ENCODE measurements around the gene TC2N. TPM values are rescaled to one million over a fixed set of nuclear protein-coding genes. Genes with fewer than 3 reads are reported as not detected.

Gene TC2N
- total RNA-seq, 4 donors from 2014 or later: 3.2 to 11.9 (median 7.2) TPM

- no peaks in the 10 kb centered on the region for H3K27me3 ChIP-seq
- H3K36me3 ChIP-seq: no peaks in the 10 kb centered on the region
- intact Hi-C loops (cut with DNase I; ENCODE audit: low total_unique reads) (no loop called here), in situ Hi-C loops (cut with MboI; ENCODE audit: low sequenced_read_pairs in 4 of 4) (no loop called here)
- TF ChIP-seq CTCF (IDR thresholded peaks at IDR 0.05 in 4 of 5, conservative IDR thresholded peaks at IDR 0.05 in 1 of 5) (no peak), POLR2A (IDR thresholded peaks at IDR 0.05) (no peak)
- no peak overlapping the region for H3K4me3 ChIP-seq
- no peak overlapping the region for H3K27ac ChIP-seq
- ATAC-seq: no peak
- no peaks in the 10 kb centered on the region for H3K4me1 ChIP-seq
- H3K9me3 ChIP-seq: no peaks in the 10 kb centered on the region
- DNase-seq: no peak
These were observed 89.1 kb downstream of the TC2N start for GRCh38 chr14:91778217-91778616.

- no peak overlapping the region for H3K27ac ChIP-seq
- no peaks in the 10 kb centered on the region for H3K9me3 ChIP-seq
- ATAC-seq: no peak
- intact Hi-C loops (cut with DNase I; ENCODE audit: low total_unique reads) (no loop called here), in situ Hi-C loops (cut with MboI; ENCODE audit: low sequenced_read_pairs in 4 of 4) (no loop called here)
- no peak overlapping the region for H3K4me3 ChIP-seq
- no peak for TF ChIP-seq POLR2A (IDR thresholded peaks at IDR 0.05)
- no peak for TF ChIP-seq CTCF (IDR thresholded peaks at IDR 0.05 in 4 of 5, conservative IDR thresholded peaks at IDR 0.05 in 1 of 5)
- DNase-seq: no peak
- no peaks in the 10 kb centered on the region for H3K4me1 ChIP-seq
- no peaks in the 10 kb centered on the region for H3K36me3 ChIP-seq
- H3K27me3 ChIP-seq: no peaks in the 10 kb centered on the region
These were observed 92.9 kb downstream of the TC2N start for GRCh38 chr14:91774140-91775096.

- H3K36me3 ChIP-seq: no peaks in the 10 kb centered on the region
- H3K27ac ChIP-seq: no peak overlapping the region
- DNase-seq (no peak), ATAC-seq (no peak)
- H3K27me3 ChIP-seq: no peaks in the 10 kb centered on the region
- H3K9me3 ChIP-seq: no peaks in the 10 kb centered on the region
- in situ Hi-C loops (cut with MboI; ENCODE audit: low sequenced_read_pairs in 4 of 4): no loop called here
- TF ChIP-seq POLR2A (IDR thresholded peaks at IDR 0.05) (no peak), CTCF (IDR thresholded peaks at IDR 0.05 in 4 of 5, conservative IDR thresholded peaks at IDR 0.05 in 1 of 5) (no peak)
- intact Hi-C loops (cut with DNase I; ENCODE audit: low total_unique reads): no loop called here
- H3K4me3 ChIP-seq: no peak overlapping the region
- no peaks in the 10 kb centered on the region for H3K4me1 ChIP-seq
These were observed 97.2 kb downstream of the TC2N start for GRCh38 chr14:91770185-91770584.

- Histone ChIP-seq H3K36me3 (no peaks in the 10 kb centered on the region), H3K4me3 (no peak overlapping the region), H3K4me1 (peaks cover 0 to 17% of the 10 kb centered on the region in 2 donors), H3K9me3 (no peaks in the 10 kb centered on the region), H3K27me3 (no peaks in the 10 kb centered on the region), H3K27ac (peak overlapping the region in 2 of 4 donors; percentile 54 to 69)
- peak in 1 of 2 donors; percentile 58 for ATAC-seq
- intact Hi-C loops (cut with DNase I; ENCODE audit: low total_unique reads) (no loop called here), in situ Hi-C loops (cut with MboI; ENCODE audit: low sequenced_read_pairs in 4 of 4) (no loop called here)
- no peak for DNase-seq
- TF ChIP-seq CTCF (IDR thresholded peaks at IDR 0.05 in 4 of 5, conservative IDR thresholded peaks at IDR 0.05 in 1 of 5) (no peak), POLR2A (IDR thresholded peaks at IDR 0.05) (no peak)
These were observed 111.6 kb downstream of the TC2N start for GRCh38 chr14:91755570-91756295.
